Small intestine (tissue), 7 donors: ENCODE measurements around the gene JAG2. TPM values are rescaled to one million over a fixed set of nuclear protein-coding genes. Genes with fewer than 3 reads are reported as not detected.

ENCODE experiments used
- DNase-seq, 2 donors: peaks; one replicate each; pipeline versions ENCODE4 v3.0.0 to v3.0.0-alpha.2; 2013
- FAIRE-seq: peaks from 2 replicates; lab custom pipeline; 2012; peaks lifted over from hg19 to GRCh38; lab: Jason Lieb, UNC
- H3K27ac ChIP-seq, 3 donors: one replicate each; pipeline ENCODE4 v1.5.1; 2013; ENCODE audit warnings: low read length in 2 of 3, mild to moderate bottlenecking in 2 of 3, control low read depth in 1 of 3, inconsistent platforms in 1 of 3, low read depth in 1 of 3, moderate library complexity in 1 of 3
- H3K27me3 ChIP-seq, 3 donors: one replicate each; pipeline ENCODE4 v1.6.1; 2013; ENCODE audit warnings: low read length in 3 of 3, inconsistent platforms in 1 of 3; ENCODE audit not compliant: control insufficient read depth in 3 of 3, insufficient read depth in 3 of 3
- H3K36me3 ChIP-seq, 3 donors: one replicate each; pipeline ENCODE4 v1.6.1; 2013; ENCODE audit warnings: low read length in 3 of 3, inconsistent platforms in 1 of 3, low read depth in 1 of 3, mild to moderate bottlenecking in 1 of 3, moderate library complexity in 1 of 3; ENCODE audit not compliant: control insufficient read depth in 3 of 3, insufficient read depth in 2 of 3
- H3K4me1 ChIP-seq, 3 donors: one replicate each; pipeline ENCODE4 v1.6.1; 2013; ENCODE audit warnings: low read length in 2 of 3, inconsistent platforms in 1 of 3, low read depth in 1 of 3, mild to moderate bottlenecking in 1 of 3, moderate library complexity in 1 of 3; ENCODE audit not compliant: control insufficient read depth in 3 of 3, insufficient read depth in 2 of 3
- H3K4me3 ChIP-seq, 3 donors: one replicate each; pipeline ENCODE4 v1.5.1; 2013; ENCODE audit warnings: low read length in 3 of 3, control low read depth in 1 of 3, inconsistent platforms in 1 of 3, low read depth in 1 of 3, mild to moderate bottlenecking in 1 of 3, moderate library complexity in 1 of 3
- H3K9me3 ChIP-seq, 2 donors: one replicate each; pipeline ENCODE4 v1.6.1; 2013; ENCODE audit warnings: low read depth in 1 of 2, low read length in 1 of 2; ENCODE audit not compliant: control insufficient read depth in 2 of 2, insufficient read depth in 1 of 2
- WGBS, 3 donors: extraction: QIAGEN DNeasy Blood & Tissue Kit; methylation state at CpG; one replicate each; pipeline ENCODE4 v1.1.7; 2013; 5-methylcytosine and 5-hydroxymethylcytosine counted together
- polyA plus RNA-seq, 4 donors: library from polyadenylated mRNA; stranded (reverse) in 3 of 4; unstranded in 1 of 4; fragments of 200-250 nt in 3 of 4; fragments of 120-200 nt in 1 of 4; gene quantifications; one replicate each; pipeline versions ENCODE4 v1.2.1 to v1.2.3, GENCODE V29; 2013
- donor health status: healthy with polysubstance abuse.
- donor health status: control.
- donor health status: control.
- donor health status: Bipolar disorder and iron deficiency.
- donor health status: healthy.

The JAG2 gene
- polyA plus RNA-seq, 4 donors: 2.0 to 15.1 (median 4.8) TPM

- 90 to 95% (median 92%) methylated on average over 35 to 40 of the region's 40 CpGs for WGBS, 3 donors
- Histone ChIP-seq H3K4me1 (no peaks in the 10 kb centered on the region), H3K27me3 (no peaks in the 10 kb centered on the region), H3K4me3 (no peak overlapping the region), H3K27ac (no peak overlapping the region), H3K9me3 (no peaks in the 10 kb centered on the region), H3K36me3 (peaks cover 0 to 13% (median 0%) of the 10 kb centered on the region in 3 donors)
- DNase-seq (no peak), FAIRE-seq (no peak)
Measured at GRCh38 chr14:105146181-105146975, 22.2 kb downstream of the JAG2 start.

- DNase-seq (no peak), FAIRE-seq (no peak)
- no peaks in the 10 kb centered on the region for H3K27me3 ChIP-seq
- peaks cover 0 to 13% (median 0%) of the 10 kb centered on the region in 3 donors for H3K36me3 ChIP-seq
- no peak overlapping the region for H3K27ac ChIP-seq
- H3K4me3 ChIP-seq: no peak overlapping the region
- WGBS, 3 donors: 90 to 91% (median 91%) methylated on average over 21 to 28 of the region's 28 CpGs
- peaks cover 0 to 2% of the 10 kb centered on the region in 2 donors for H3K9me3 ChIP-seq
- H3K4me1 ChIP-seq: no peaks in the 10 kb centered on the region
Measured at GRCh38 chr14:105145381-105146180, 23.0 kb downstream of the JAG2 start.

GRCh38 chr14:105144666-105145380 lies 23.8 kb downstream of the JAG2 start:
- Histone ChIP-seq H3K36me3 (peaks cover 0 to 11% (median 0%) of the 10 kb centered on the region in 3 donors), H3K4me3 (no peak overlapping the region), H3K27me3 (no peaks in the 10 kb centered on the region), H3K9me3 (peaks cover 0 to 9% of the 10 kb centered on the region in 2 donors), H3K4me1 (no peaks in the 10 kb centered on the region), H3K27ac (no peak overlapping the region)
- no peak for FAIRE-seq
- no peak for DNase-seq
- 88 to 90% (median 89%) methylated on average over 29 to 32 of the region's 32 CpGs for WGBS, 3 donors

GRCh38 chr14:105144026-105144665 lies 24.4 kb downstream of the JAG2 start:
- no peak for DNase-seq

GRCh38 chr14:105143451-105144025 lies 25.0 kb downstream of the JAG2 start:
- no peaks in the 10 kb centered on the region for H3K4me1 ChIP-seq
- peaks cover 0 to 11% (median 0%) of the 10 kb centered on the region in 3 donors for H3K36me3 ChIP-seq
- FAIRE-seq: no peak
- WGBS, 3 donors: 93 to 95% (median 94%) methylated on average over 25 to 27 of the region's 27 CpGs
- DNase-seq: no peak
- H3K4me3 ChIP-seq: no peak overlapping the region
- no peak overlapping the region for H3K27ac ChIP-seq
- H3K27me3 ChIP-seq: no peaks in the 10 kb centered on the region
- peaks cover 0 to 16% of the 10 kb centered on the region in 2 donors for H3K9me3 ChIP-seq

More at GRCh38 chr14:105144026-105144665, 24.4 kb downstream of the JAG2 start:
- 88 to 96% (median 90%) methylated on average over 13 to 16 of the region's 16 CpGs for WGBS, 3 donors
- no peak for FAIRE-seq
- no peak overlapping the region for H3K27ac ChIP-seq
- peaks cover 0 to 16% of the 10 kb centered on the region in 2 donors for H3K9me3 ChIP-seq
- no peaks in the 10 kb centered on the region for H3K27me3 ChIP-seq
- peaks cover 0 to 11% (median 0%) of the 10 kb centered on the region in 3 donors for H3K36me3 ChIP-seq
- no peak overlapping the region for H3K4me3 ChIP-seq
- no peaks in the 10 kb centered on the region for H3K4me1 ChIP-seq

GRCh38 chr14:105142651-105143450 lies 25.7 kb downstream of the JAG2 start:
- H3K27me3 ChIP-seq: no peaks in the 10 kb centered on the region
- peaks cover 0 to 16% of the 10 kb centered on the region in 2 donors for H3K9me3 ChIP-seq
- DNase-seq (no peak), FAIRE-seq (no peak)
- peaks cover 0 to 11% (median 0%) of the 10 kb centered on the region in 3 donors for H3K36me3 ChIP-seq
- H3K4me1 ChIP-seq: no peaks in the 10 kb centered on the region
- no peak overlapping the region for H3K4me3 ChIP-seq
- no peak overlapping the region for H3K27ac ChIP-seq
- WGBS, 3 donors: 95 to 96% (median 95%) methylated on average over 58 to 60 of the region's 60 CpGs
